ENCODE measurements around the gene LY6G5B. TPM values are rescaled to one million over a fixed set of nuclear protein-coding genes. Genes with fewer than 3 reads are reported as not detected.

The LY6G5B gene
- total and polyA plus RNA-seq, 7 donors = 0.60 to 10.0 (median 6.5) TPM; not detected in 1

GRCh38 chr6:31639043-31639442, 30.7 kb upstream of the LY6G5B start:
- no peak for DNase-seq
- H3K27ac ChIP-seq = no peak overlapping the region
- no peaks in the 10 kb centered on the region for H3K4me1 ChIP-seq

DNA sequence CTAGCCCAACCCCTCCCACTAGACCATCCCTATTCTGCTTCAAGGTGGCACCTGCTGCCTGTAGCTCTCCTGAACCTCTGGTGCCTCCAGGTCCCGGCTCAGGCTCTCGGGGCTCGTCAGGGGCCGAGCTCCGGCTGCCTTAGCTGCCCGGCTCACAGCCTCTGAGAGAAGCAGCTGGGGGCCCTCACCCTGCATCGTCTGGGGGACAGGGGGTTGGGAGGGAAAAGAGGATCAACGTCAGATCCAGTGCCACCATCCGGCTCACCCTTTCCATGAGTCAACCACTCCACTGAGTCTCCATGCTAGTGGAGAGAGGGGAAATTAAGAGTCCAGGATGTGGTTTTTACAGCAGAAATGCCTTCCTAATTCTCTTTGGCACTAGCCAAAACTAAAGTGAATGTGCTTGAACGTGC, 30.3 kb upstream of the LY6G5B start:
- Histone ChIP-seq H3K9me3 (no peaks in the 10 kb centered on the region), H3K4me1 (no peaks in the 10 kb centered on the region), H3K27me3 (no peaks in the 10 kb centered on the region), H3K4me3 (no peak overlapping the region), H3K36me3 (peaks cover 69 to 96% (median 89%) of the 10 kb centered on the region in 4 donors), H3K27ac (no peak overlapping the region)
- TF ChIP-seq CTCF (IDR thresholded peaks at IDR 0.05) = no peak
- TF ChIP-seq POLR2A (IDR thresholded peaks at IDR 0.05) = no peak
- no peak for TF ChIP-seq POLR2AphosphoS5 (IDR thresholded peaks at IDR 0.05)
- TF ChIP-seq EP300 (IDR thresholded peaks at IDR 0.05) = no peak
- intact Hi-C loops (cut with DNase I) = no loop called here
- no peak for DNase-seq
- WGBS, 2 donors = 80 to 84% methylated on average over 10 of the region's 10 CpGs

More at GRCh38 chr6:31639043-31639442, 30.7 kb upstream of the LY6G5B start:
- intact Hi-C loops (cut with DNase I) = no loop called here
- TF ChIP-seq POLR2A (IDR thresholded peaks at IDR 0.05) (no peak), POLR2AphosphoS5 (IDR thresholded peaks at IDR 0.05) (peak in 1 of 4 donors; percentile 16), CTCF (IDR thresholded peaks at IDR 0.05) (no peak), EP300 (IDR thresholded peaks at IDR 0.05) (no peak)
- 82 to 89% methylated on average over 9 of the region's 9 CpGs for WGBS, 2 donors
- H3K36me3 ChIP-seq = peaks cover 69 to 96% (median 89%) of the 10 kb centered on the region in 4 donors
- no peaks in the 10 kb centered on the region for H3K27me3 ChIP-seq
- H3K9me3 ChIP-seq = no peaks in the 10 kb centered on the region
- H3K4me3 ChIP-seq = no peak overlapping the region

- no peaks in the 10 kb centered on the region for H3K9me3 ChIP-seq
- H3K4me1 ChIP-seq = no peaks in the 10 kb centered on the region
- intact Hi-C loops (cut with DNase I) = no loop called here
- DNase-seq = no peak
- no peak overlapping the region for H3K4me3 ChIP-seq
- TF ChIP-seq POLR2A (IDR thresholded peaks at IDR 0.05) = no peak
- no peak for TF ChIP-seq POLR2AphosphoS5 (IDR thresholded peaks at IDR 0.05)
- TF ChIP-seq CTCF (IDR thresholded peaks at IDR 0.05) = no peak
- TF ChIP-seq EP300 (IDR thresholded peaks at IDR 0.05) = no peak
- no peaks in the 10 kb centered on the region for H3K27me3 ChIP-seq
- H3K27ac ChIP-seq = no peak overlapping the region
- WGBS, 2 donors = 94 to 95% methylated on average over 6 of the region's 6 CpGs
- peaks cover 68 to 96% (median 89%) of the 10 kb centered on the region in 4 donors for H3K36me3 ChIP-seq
Observed at GRCh38 chr6:31640612-31641011, 29.2 kb upstream of the LY6G5B start.

GRCh38 chr6:31641370-31641769, 28.4 kb upstream of the LY6G5B start:
- no peak overlapping the region for H3K27ac ChIP-seq
- intact Hi-C loops (cut with DNase I) = no loop called here
- TF ChIP-seq POLR2AphosphoS5 (IDR thresholded peaks at IDR 0.05) (no peak), POLR2A (IDR thresholded peaks at IDR 0.05) (no peak), EP300 (IDR thresholded peaks at IDR 0.05) (no peak), CTCF (IDR thresholded peaks at IDR 0.05) (no peak)
- H3K36me3 ChIP-seq = peaks cover 68 to 96% (median 84%) of the 10 kb centered on the region in 4 donors
- WGBS, 2 donors = 87 to 89% methylated on average over 4 of the region's 4 CpGs
- no peaks in the 10 kb centered on the region for H3K9me3 ChIP-seq
- no peaks in the 10 kb centered on the region for H3K4me1 ChIP-seq
- no peak overlapping the region for H3K4me3 ChIP-seq
- no peak for DNase-seq
- H3K27me3 ChIP-seq = no peaks in the 10 kb centered on the region

All from sigmoid colon (tissue), 7 donors.